Measurements from ENCODE around the gene ITGB2.

The ITGB2 gene

DNA sequence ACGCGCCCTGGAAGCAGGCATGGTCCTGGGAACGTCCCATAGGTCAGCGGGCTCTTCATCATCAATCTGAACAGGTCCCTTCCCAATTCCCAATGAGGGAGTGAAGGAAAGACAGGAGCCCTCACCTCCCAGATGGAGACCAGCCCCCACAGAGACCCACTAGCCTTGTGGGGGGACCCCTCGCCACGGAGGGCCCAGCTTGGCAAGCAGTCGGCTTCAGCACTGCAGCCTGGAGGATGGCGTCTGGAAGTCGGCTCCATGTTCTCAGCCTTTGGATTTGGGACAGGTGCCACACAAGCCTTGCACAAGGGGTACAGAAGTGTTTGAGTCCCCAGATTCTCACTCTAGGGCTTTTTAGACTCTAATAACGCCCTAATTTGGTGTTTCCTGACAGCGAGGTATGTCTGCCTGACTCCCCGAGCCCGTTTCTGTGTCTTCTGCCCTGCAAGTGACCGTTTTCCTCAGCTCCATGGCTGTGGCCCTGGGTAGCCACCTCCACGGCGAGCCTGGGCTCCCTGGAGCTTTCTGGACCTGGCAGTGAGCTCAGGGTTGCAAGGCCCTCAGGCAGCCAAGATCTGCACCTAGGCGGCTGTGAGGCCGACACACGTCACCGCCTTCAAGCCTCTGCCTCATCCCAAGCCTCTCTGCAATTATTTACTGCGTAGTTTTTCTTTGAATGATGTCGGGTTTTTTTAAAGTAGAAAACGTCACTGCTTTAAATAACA lies 77.8 kb downstream of the ITGB2 start:
- no peaks in the 10 kb centered on the region for H3K4me1 ChIP-seq
- H3K9ac ChIP-seq: no peak overlapping the region
- no peaks in the 10 kb centered on the region for H3K79me2 ChIP-seq
- no peak overlapping the region for H3K4me3 ChIP-seq (ENCODE audit: low read depth, low read length)
- no peak overlapping the region for H3K4me2 ChIP-seq (ENCODE audit: low read length)
- H3K9me3 ChIP-seq (ENCODE audit: control insufficient read depth, low read length): no peaks in the 10 kb centered on the region
- H3K27me3 ChIP-seq (ENCODE audit: control insufficient read depth, insufficient read depth, low read length): no peaks in the 10 kb centered on the region
- no peak overlapping the region for H2AFZ ChIP-seq
- TF ChIP-seq, protein P1, sequence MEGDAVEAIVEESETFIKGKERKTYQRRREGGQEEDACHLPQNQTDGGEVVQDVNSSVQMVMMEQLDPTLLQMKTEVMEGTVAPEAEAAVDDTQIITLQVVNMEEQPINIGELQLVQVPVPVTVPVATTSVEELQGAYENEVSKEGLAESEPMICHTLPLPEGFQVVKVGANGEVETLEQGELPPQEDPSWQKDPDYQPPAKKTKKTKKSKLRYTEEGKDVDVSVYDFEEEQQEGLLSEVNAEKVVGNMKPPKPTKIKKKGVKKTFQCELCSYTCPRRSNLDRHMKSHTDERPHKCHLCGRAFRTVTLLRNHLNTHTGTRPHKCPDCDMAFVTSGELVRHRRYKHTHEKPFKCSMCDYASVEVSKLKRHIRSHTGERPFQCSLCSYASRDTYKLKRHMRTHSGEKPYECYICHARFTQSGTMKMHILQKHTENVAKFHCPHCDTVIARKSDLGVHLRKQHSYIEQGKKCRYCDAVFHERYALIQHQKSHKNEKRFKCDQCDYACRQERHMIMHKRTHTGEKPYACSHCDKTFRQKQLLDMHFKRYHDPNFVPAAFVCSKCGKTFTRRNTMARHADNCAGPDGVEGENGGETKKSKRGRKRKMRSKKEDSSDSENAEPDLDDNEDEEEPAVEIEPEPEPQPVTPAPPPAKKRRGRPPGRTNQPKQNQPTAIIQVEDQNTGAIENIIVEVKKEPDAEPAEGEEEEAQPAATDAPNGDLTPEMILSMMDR (IDR thresholded peaks at IDR 0.05): no peak
- no peak overlapping the region for H3K27ac ChIP-seq
- no peaks in the 10 kb centered on the region for H3K36me3 ChIP-seq (ENCODE audit: control insufficient read depth, insufficient read depth, low read length)

- Histone ChIP-seq H3K4me2 (ENCODE audit: low read length) (no peak overlapping the region), H2AFZ (no peak overlapping the region), H3K27ac (no peak overlapping the region), H3K9ac (no peak overlapping the region), H3K79me2 (no peaks in the 10 kb centered on the region), H3K9me3 (ENCODE audit: control insufficient read depth, low read length) (no peaks in the 10 kb centered on the region), H3K27me3 (ENCODE audit: control insufficient read depth, insufficient read depth, low read length) (no peaks in the 10 kb centered on the region), H3K36me3 (ENCODE audit: control insufficient read depth, insufficient read depth, low read length) (no peaks in the 10 kb centered on the region), H3K4me1 (no peaks in the 10 kb centered on the region), H3K4me3 (ENCODE audit: low read depth, low read length) (no peak overlapping the region)
- TF ChIP-seq, protein P1 (IDR thresholded peaks at IDR 0.05): no peak
These were observed 78.6 kb downstream of the ITGB2 start for GRCh38 chr21:44842087-44842486.

DNA sequence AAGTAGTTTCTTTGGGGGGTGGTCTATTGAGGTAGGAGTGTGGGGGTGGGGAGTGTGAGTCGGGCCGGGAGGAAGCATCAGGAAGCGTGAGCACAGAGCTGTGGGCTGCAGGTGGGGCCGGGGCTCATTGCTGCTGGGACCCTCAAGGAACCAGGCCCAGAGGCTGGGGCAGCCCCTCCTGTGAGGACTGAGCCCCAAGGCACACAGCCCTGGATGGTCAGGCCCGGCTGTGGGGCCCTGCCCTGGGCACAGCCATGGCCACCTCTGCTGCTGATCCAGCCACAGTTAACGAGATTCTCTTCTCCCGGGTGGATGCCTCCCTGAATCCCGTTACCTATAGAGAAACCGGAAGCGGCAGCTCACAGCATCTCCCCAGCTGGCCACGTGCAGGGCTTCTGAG lies 79.9 kb downstream of the ITGB2 start:
- TF ChIP-seq, protein P1 (IDR thresholded peaks at IDR 0.05): no peak

GRCh38 chr21:44838951-44839350 lies 81.7 kb downstream of the ITGB2 start:
- Histone ChIP-seq H3K4me2 (ENCODE audit: low read length) (no peak overlapping the region), H3K27me3 (ENCODE audit: control insufficient read depth, insufficient read depth, low read length) (no peaks in the 10 kb centered on the region), H3K9me3 (ENCODE audit: control insufficient read depth, low read length) (no peaks in the 10 kb centered on the region), H3K4me1 (no peaks in the 10 kb centered on the region), H3K9ac (no peak overlapping the region), H3K4me3 (ENCODE audit: low read depth, low read length) (no peak overlapping the region), H3K27ac (no peak overlapping the region), H2AFZ (no peak overlapping the region), H3K79me2 (no peaks in the 10 kb centered on the region), H3K36me3 (ENCODE audit: control insufficient read depth, insufficient read depth, low read length) (no peaks in the 10 kb centered on the region)
- TF ChIP-seq, protein P1 (IDR thresholded peaks at IDR 0.05): no peak

More for the DNA sequence above, 79.9 kb downstream of the ITGB2 start:
- no peak overlapping the region for H3K4me2 ChIP-seq (ENCODE audit: low read length)
- H3K4me3 ChIP-seq (ENCODE audit: low read depth, low read length): no peak overlapping the region
- no peaks in the 10 kb centered on the region for H3K9me3 ChIP-seq (ENCODE audit: control insufficient read depth, low read length)
- no peaks in the 10 kb centered on the region for H3K4me1 ChIP-seq
- no peak overlapping the region for H2AFZ ChIP-seq
- no peak overlapping the region for H3K9ac ChIP-seq
- H3K79me2 ChIP-seq: no peaks in the 10 kb centered on the region
- H3K36me3 ChIP-seq (ENCODE audit: control insufficient read depth, insufficient read depth, low read length): no peaks in the 10 kb centered on the region
- no peaks in the 10 kb centered on the region for H3K27me3 ChIP-seq (ENCODE audit: control insufficient read depth, insufficient read depth, low read length)
- no peak overlapping the region for H3K27ac ChIP-seq
